ENCODE measurements around the gene CCDC126.
A peak's percentile ranks its signal among the peaks of the same experiment; 100 is the strongest.
"Not testable (repeated sequence)": the region's sequence is repeated elsewhere in the genome, so short reads cannot be mapped to it uniquely, and the experiment has no call there.

The CCDC126 gene

GRCh38 chr7:23597094-23598091, at the start of gene CCDC126:
Gene CCDC126 (plus strand): TSS chr7:23597382. CDS start chr7:23611316, 13,934 bp downstream.
- peak within 1 kb of the TSS; percentile 90 for H3K4me3 Mint-ChIP-seq
- peak; percentile 87 for DNase-seq
- peaks cover 7% of the 10 kb centered on the region for H3K9me3 Mint-ChIP-seq
- H3K27ac Mint-ChIP-seq: peak within 1 kb of the TSS; percentile 78
- ATAC-seq: peak; percentile 77
- peaks cover 2% of the 10 kb centered on the region for H3K36me3 Mint-ChIP-seq (ENCODE audit: low read depth)
- no peaks in the 10 kb centered on the region for H3K27me3 Mint-ChIP-seq
- peaks cover 60% of the 10 kb centered on the region for H3K4me1 Mint-ChIP-seq

GRCh38 chr7:23547662-23548061, 49.5 kb upstream of the CCDC126 start:
- Mint-ChIP-seq H3K4me3 (no peak overlapping the region), H3K27ac (no peak overlapping the region), H3K27me3 (no peaks in the 10 kb centered on the region), H3K4me1 (peaks cover 11% of the 10 kb centered on the region), H3K9me3 (no peaks in the 10 kb centered on the region), H3K36me3 (ENCODE audit: low read depth) (no peaks in the 10 kb centered on the region)
- no peak for ATAC-seq
- no peak for DNase-seq

GRCh38 chr7:23558303-23558702, 38.9 kb upstream of the CCDC126 start:
- H3K36me3 Mint-ChIP-seq (ENCODE audit: low read depth): no peaks in the 10 kb centered on the region
- no peak for ATAC-seq
- no peak overlapping the region for H3K27ac Mint-ChIP-seq
- H3K4me1 Mint-ChIP-seq: no peaks in the 10 kb centered on the region
- no peak overlapping the region for H3K4me3 Mint-ChIP-seq
- DNase-seq: no peak
- H3K9me3 Mint-ChIP-seq: no peaks in the 10 kb centered on the region
- peaks cover 5% of the 10 kb centered on the region for H3K27me3 Mint-ChIP-seq

GRCh38 chr7:23570592-23571200, 26.5 kb upstream of the CCDC126 start:
- H3K27me3 Mint-ChIP-seq: peaks cover 13% of the 10 kb centered on the region
- no peak overlapping the region for H3K27ac Mint-ChIP-seq
- H3K4me1 Mint-ChIP-seq: no peaks in the 10 kb centered on the region
- H3K4me3 Mint-ChIP-seq: no peak overlapping the region
- no peaks in the 10 kb centered on the region for H3K9me3 Mint-ChIP-seq
- DNase-seq (peak; percentile 75), ATAC-seq (peak; percentile 86)
- H3K36me3 Mint-ChIP-seq (ENCODE audit: low read depth): no peaks in the 10 kb centered on the region

GRCh38 chr7:23581975-23582374, 15.2 kb upstream of the CCDC126 start:
- H3K27me3 Mint-ChIP-seq; ATAC-seq; H3K36me3 Mint-ChIP-seq (ENCODE audit: low read depth); DNase-seq; H3K4me1 Mint-ChIP-seq; H3K4me3 Mint-ChIP-seq; H3K27ac Mint-ChIP-seq; H3K9me3 Mint-ChIP-seq: not testable (repeated sequence)

GRCh38 chr7:23585304-23585703, 11.9 kb upstream of the CCDC126 start:
- H3K9me3 Mint-ChIP-seq; H3K4me1 Mint-ChIP-seq; H3K27me3 Mint-ChIP-seq; ATAC-seq; H3K27ac Mint-ChIP-seq; H3K36me3 Mint-ChIP-seq (ENCODE audit: low read depth); H3K4me3 Mint-ChIP-seq; DNase-seq: not testable (repeated sequence)

GRCh38 chr7:23586159-23586558, 11.0 kb upstream of the CCDC126 start:
- Mint-ChIP-seq H3K4me3 (no peak overlapping the region), H3K4me1 (no peaks in the 10 kb centered on the region), H3K27me3 (peaks cover 3% of the 10 kb centered on the region), H3K36me3 (ENCODE audit: low read depth) (no peaks in the 10 kb centered on the region), H3K9me3 (no peaks in the 10 kb centered on the region), H3K27ac (no peak overlapping the region)
- ATAC-seq (no peak), DNase-seq (no peak)

GRCh38 chr7:23590529-23590928, 6.7 kb upstream of the CCDC126 start:
- H3K27me3 Mint-ChIP-seq: peaks cover 3% of the 10 kb centered on the region
- DNase-seq (no peak), ATAC-seq (no peak)
- H3K9me3 Mint-ChIP-seq: no peaks in the 10 kb centered on the region
- no peaks in the 10 kb centered on the region for H3K36me3 Mint-ChIP-seq (ENCODE audit: low read depth)
- H3K27ac Mint-ChIP-seq: no peak overlapping the region
- no peak overlapping the region for H3K4me3 Mint-ChIP-seq
- peaks cover 26% of the 10 kb centered on the region for H3K4me1 Mint-ChIP-seq

GRCh38 chr7:23593706-23594105, 3.5 kb upstream of the CCDC126 start:
- peaks cover 7% of the 10 kb centered on the region for H3K9me3 Mint-ChIP-seq
- H3K4me3 Mint-ChIP-seq: no peak overlapping the region
- peaks cover 47% of the 10 kb centered on the region for H3K4me1 Mint-ChIP-seq
- H3K36me3 Mint-ChIP-seq (ENCODE audit: low read depth): peaks cover 2% of the 10 kb centered on the region
- peak overlapping the region; percentile 2 for H3K27ac Mint-ChIP-seq
- ATAC-seq: peak; percentile 45
- peaks cover 3% of the 10 kb centered on the region for H3K27me3 Mint-ChIP-seq
- DNase-seq: no peak

- Mint-ChIP-seq H3K4me1 (peaks cover 53% of the 10 kb centered on the region), H3K27me3 (peaks cover 3% of the 10 kb centered on the region), H3K36me3 (ENCODE audit: low read depth) (peaks cover 2% of the 10 kb centered on the region), H3K9me3 (peaks cover 7% of the 10 kb centered on the region), H3K27ac (peak overlapping the region; percentile 69), H3K4me3 (peak overlapping the region; percentile 4)
- DNase-seq (peak; percentile 33), ATAC-seq (peak; percentile 86)
Observed at GRCh38 chr7:23594879-23595604, 2.1 kb upstream of the CCDC126 start.

GRCh38 chr7:23598296-23598695, 1.1 kb downstream of the CCDC126 start:
- no peaks in the 10 kb centered on the region for H3K27me3 Mint-ChIP-seq
- no peak for ATAC-seq
- peak overlapping the region; percentile 90 for H3K4me3 Mint-ChIP-seq
- H3K27ac Mint-ChIP-seq: peak overlapping the region; percentile 68
- H3K36me3 Mint-ChIP-seq (ENCODE audit: low read depth): peaks cover 2% of the 10 kb centered on the region
- peaks cover 7% of the 10 kb centered on the region for H3K9me3 Mint-ChIP-seq
- no peak for DNase-seq
- peaks cover 56% of the 10 kb centered on the region for H3K4me1 Mint-ChIP-seq

- no peak for ATAC-seq
- no peak for DNase-seq
- Mint-ChIP-seq H3K27me3 (no peaks in the 10 kb centered on the region), H3K27ac (no peak overlapping the region), H3K4me3 (no peak overlapping the region), H3K4me1 (peaks cover 40% of the 10 kb centered on the region), H3K9me3 (peaks cover 7% of the 10 kb centered on the region), H3K36me3 (ENCODE audit: low read depth) (peaks cover 3% of the 10 kb centered on the region)
Observed at GRCh38 chr7:23600236-23600635, 3.1 kb downstream of the CCDC126 start.

GRCh38 chr7:23603632-23604295, 6.6 kb downstream of the CCDC126 start:
- no peaks in the 10 kb centered on the region for H3K9me3 Mint-ChIP-seq
- H3K27ac Mint-ChIP-seq: no peak overlapping the region
- peaks cover 15% of the 10 kb centered on the region for H3K4me1 Mint-ChIP-seq
- no peak overlapping the region for H3K4me3 Mint-ChIP-seq
- no peaks in the 10 kb centered on the region for H3K27me3 Mint-ChIP-seq
- peaks cover 2% of the 10 kb centered on the region for H3K36me3 Mint-ChIP-seq (ENCODE audit: low read depth)
- ATAC-seq: no peak
- DNase-seq: no peak

- no peaks in the 10 kb centered on the region for H3K27me3 Mint-ChIP-seq
- peaks cover 11% of the 10 kb centered on the region for H3K4me1 Mint-ChIP-seq
- no peaks in the 10 kb centered on the region for H3K9me3 Mint-ChIP-seq
- no peak for DNase-seq
- no peak overlapping the region for H3K27ac Mint-ChIP-seq
- peaks cover 2% of the 10 kb centered on the region for H3K36me3 Mint-ChIP-seq (ENCODE audit: low read depth)
- H3K4me3 Mint-ChIP-seq: no peak overlapping the region
- ATAC-seq: no peak
Observed at GRCh38 chr7:23604296-23604640, 7.1 kb downstream of the CCDC126 start.

Measured in activated naive CD8-positive, alpha-beta T cell treated with anti-CD3 and anti-CD28 coated beads, Interleukin-2, amount 50 U/mL, for 24 hours (primary cell).